K562 (cell line): ENCODE measurements around the gene LLPH. TPM values are rescaled to one million over a fixed set of nuclear protein-coding genes. Genes with fewer than 3 reads are reported as not detected.

Source experiments
- COPS2 ChIP-seq: fragments of 450-650 bp; conservative IDR thresholded peaks from 2 replicates; pipeline ENCODE4 v1.6.1; 2016; ENCODE audit warnings: mild to moderate bottlenecking, moderate library complexity
- CTBP1 ChIP-seq: fragments of 450-650 bp; IDR thresholded peaks from 2 replicates; pipeline ENCODE4 v1.6.1; 2016; ENCODE audit warnings: borderline replicate concordance
- DMBX1 ChIP-seq: fragments of 250-450 bp; sonication (Bioruptor Pico); IDR thresholded peaks from 2 replicates; pipeline ENCODE4 v1.8.0; 2022; ENCODE audit warnings: inconsistent platforms, mild to moderate bottlenecking, moderate library complexity, borderline replicate concordance
- ETV1 ChIP-seq: fragments of 450-650 bp; conservative IDR thresholded peaks from 2 replicates; pipeline ENCODE4 v1.6.1; 2016; ENCODE audit warnings: missing genetic modification characterization, control low read depth, low read depth, missing compliant biosample characterization
- FOXJ3 ChIP-seq: sonication (generic); formaldehyde crosslinking; IDR thresholded peaks from 2 replicates; pipeline ENCODE4 v1.4.0; 2020; ENCODE audit warnings: mild to moderate bottlenecking, missing genetic modification reagents
- NCOA6 ChIP-seq: fragments of 450-650 bp; IDR thresholded peaks from 2 replicates; pipeline ENCODE4 v1.6.1; 2017; ENCODE audit warnings: mild to moderate bottlenecking
- POU5F1 ChIP-seq: fragments of 150-350 bp; IDR thresholded peaks from 2 replicates; pipeline ENCODE4 v1.6.1; 2014; ENCODE audit warnings: borderline replicate concordance, low read length, low read depth, mild to moderate bottlenecking; ENCODE audit not compliant: partially characterized antibody
- RFX1 ChIP-seq: fragments of 450-650 bp; IDR thresholded peaks from 2 replicates; pipeline ENCODE4 v1.6.1; 2016; ENCODE audit warnings: mild to moderate bottlenecking, moderate library complexity
- SRSF3 ChIP-seq: fragments of 200-400 bp; formaldehyde crosslinking; IDR thresholded peaks from 2 replicates; pipeline ENCODE4 v1.6.1; 2016; ENCODE audit warnings: mild to moderate bottlenecking, low read length, moderate library complexity; ENCODE audit not compliant: insufficient read depth
- ZBTB17 ChIP-seq: fragments of 450-650 bp; formaldehyde crosslinking; IDR thresholded peaks from 2 replicates; pipeline ENCODE4 v1.4.0; 2020; ENCODE audit warnings: mild to moderate bottlenecking
- ZNF140 ChIP-seq: fragments of 250-450 bp; sonication (Bioruptor Pico); IDR thresholded peaks from 2 replicates; pipeline ENCODE4 v1.8.0; 2021; ENCODE audit warnings: moderate library complexity, mild to moderate bottlenecking, inconsistent platforms
- ZNF583 ChIP-seq: fragments of 250-450 bp; sonication (Bioruptor Pico); IDR thresholded peaks from 2 replicates; pipeline ENCODE4 v1.4.0; 2020
- ZNF707 ChIP-seq: fragments of 250-450 bp; sonication (Bioruptor Pico); conservative IDR thresholded peaks from 2 replicates; pipeline ENCODE4 v1.8.0; 2022; ENCODE audit warnings: inconsistent platforms, mild to moderate bottlenecking, moderate library complexity
- polyA plus RNA-seq, 8 experiments: library from polyadenylated mRNA; depleted of rRNA in 4 of 8; stranded (reverse) in 5 of 8; unstranded in 3 of 8; fragments of >200 nt; fragmentation: Nextera tagmentation in 2 of 8; fragmentation: Illumina TruSeq in 1 of 8; extraction: Ambion mirVana in 2 of 8; extraction: Trizol in 1 of 8; gene quantifications; 2 replicates each; pipeline versions ENCODE4 v1.2.1 to v1.2.3, GENCODE V29; 2011 to 2014; ENCODE audit warnings: inconsistent platforms in 1 of 8, missing spikeins in 1 of 8
- total RNA-seq, 7 experiments: library from RNA; depleted of rRNA in 6 of 7; stranded (reverse); fragments of >200 nt in 6 of 7; fragmentation: Illumina TruSeq in 2 of 7; extraction: Trizol in 2 of 7; gene quantifications; 2 replicates each; pipeline versions ENCODE4 v1.2.1 to v1.2.3, GENCODE V29; 2011 to 2021; ENCODE audit warnings: low replicate concordance in 1 of 7
- TF ChIP-seq, protein P1 (sequence below): sonication (generic); formaldehyde crosslinking; IDR thresholded peaks from 2 replicates; pipeline ENCODE4 v1.8.0; 2023; ENCODE audit warnings: mild to moderate bottlenecking, missing genetic modification reagents
- TF ChIP-seq, protein P2 (sequence below): fragments of 200-600 bp; sonication (generic); IDR thresholded peaks from one replicate; pipeline ENCODE4 v1.6.1; 2012; ENCODE audit warnings: mild to moderate bottlenecking, low read depth, low read length, inconsistent platforms

Gene LLPH
- total and polyA plus RNA-seq, 9 of the 15 experiments (the other 6 are each of a cell fraction or from before 2014, with no cell fraction given) = 19.1 to 87.3 (median 59.6) TPM

DNA sequence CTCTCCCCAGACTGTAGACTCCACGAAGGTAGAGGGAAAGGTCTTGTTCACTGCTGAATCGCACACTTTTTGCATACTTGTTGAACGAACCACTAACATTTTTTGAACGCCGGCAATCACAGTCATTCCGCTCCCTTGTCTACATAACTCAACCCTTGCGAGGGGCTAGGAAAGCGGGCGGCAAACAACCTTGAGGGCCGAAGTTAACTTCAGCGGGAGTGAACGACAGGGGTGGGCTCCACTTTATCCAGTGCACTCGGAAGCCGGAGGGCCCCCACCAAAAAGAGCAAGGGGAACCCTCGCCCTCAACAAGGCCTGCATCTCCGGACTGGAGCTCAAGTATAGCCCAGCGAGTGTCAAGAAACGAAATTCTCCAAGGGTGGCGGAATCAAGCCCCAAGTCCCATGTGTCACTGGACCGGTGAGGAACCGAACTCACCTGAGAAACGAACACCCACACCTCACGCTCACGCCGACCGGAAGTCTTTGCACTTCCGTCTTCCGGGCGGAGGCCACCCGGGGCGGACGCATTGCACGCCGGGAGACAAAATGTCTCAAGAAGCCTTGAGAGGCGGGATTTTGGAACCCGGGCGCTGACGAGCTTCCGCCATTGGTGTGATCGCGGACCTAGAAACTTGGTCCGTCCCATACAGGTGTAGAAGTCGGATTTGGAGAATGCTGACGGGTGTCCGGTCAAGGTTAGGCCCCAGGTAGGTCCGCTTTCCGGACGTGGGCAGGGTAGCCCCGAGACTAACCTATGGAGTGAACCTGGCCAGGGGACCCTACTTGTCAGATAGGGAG is at the start of gene LLPH (continued):
- TF ChIP-seq, protein P1, sequence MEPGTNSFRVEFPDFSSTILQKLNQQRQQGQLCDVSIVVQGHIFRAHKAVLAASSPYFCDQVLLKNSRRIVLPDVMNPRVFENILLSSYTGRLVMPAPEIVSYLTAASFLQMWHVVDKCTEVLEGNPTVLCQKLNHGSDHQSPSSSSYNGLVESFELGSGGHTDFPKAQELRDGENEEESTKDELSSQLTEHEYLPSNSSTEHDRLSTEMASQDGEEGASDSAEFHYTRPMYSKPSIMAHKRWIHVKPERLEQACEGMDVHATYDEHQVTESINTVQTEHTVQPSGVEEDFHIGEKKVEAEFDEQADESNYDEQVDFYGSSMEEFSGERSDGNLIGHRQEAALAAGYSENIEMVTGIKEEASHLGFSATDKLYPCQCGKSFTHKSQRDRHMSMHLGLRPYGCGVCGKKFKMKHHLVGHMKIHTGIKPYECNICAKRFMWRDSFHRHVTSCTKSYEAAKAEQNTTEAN = no peak
- no peak for TF ChIP-seq SRSF3
- no peak for TF ChIP-seq COPS2
- no peak for TF ChIP-seq POU5F1
- TF ChIP-seq ZNF140 = no peak
- TF ChIP-seq NCOA6 = no peak
- TF ChIP-seq DMBX1 = no peak
- TF ChIP-seq ZNF583 (CRISPR knock-in tag) = no peak
- no peak for TF ChIP-seq FOXJ3 (CRISPR knock-in tag)
- TF ChIP-seq ZNF707 (CRISPR knock-in tag) = no peak
- TF ChIP-seq ZBTB17 (CRISPR knock-in tag) = 0 out of 2 replicates have a peak, but pooled peaks have one; percentile 45
- TF ChIP-seq, protein P2, sequence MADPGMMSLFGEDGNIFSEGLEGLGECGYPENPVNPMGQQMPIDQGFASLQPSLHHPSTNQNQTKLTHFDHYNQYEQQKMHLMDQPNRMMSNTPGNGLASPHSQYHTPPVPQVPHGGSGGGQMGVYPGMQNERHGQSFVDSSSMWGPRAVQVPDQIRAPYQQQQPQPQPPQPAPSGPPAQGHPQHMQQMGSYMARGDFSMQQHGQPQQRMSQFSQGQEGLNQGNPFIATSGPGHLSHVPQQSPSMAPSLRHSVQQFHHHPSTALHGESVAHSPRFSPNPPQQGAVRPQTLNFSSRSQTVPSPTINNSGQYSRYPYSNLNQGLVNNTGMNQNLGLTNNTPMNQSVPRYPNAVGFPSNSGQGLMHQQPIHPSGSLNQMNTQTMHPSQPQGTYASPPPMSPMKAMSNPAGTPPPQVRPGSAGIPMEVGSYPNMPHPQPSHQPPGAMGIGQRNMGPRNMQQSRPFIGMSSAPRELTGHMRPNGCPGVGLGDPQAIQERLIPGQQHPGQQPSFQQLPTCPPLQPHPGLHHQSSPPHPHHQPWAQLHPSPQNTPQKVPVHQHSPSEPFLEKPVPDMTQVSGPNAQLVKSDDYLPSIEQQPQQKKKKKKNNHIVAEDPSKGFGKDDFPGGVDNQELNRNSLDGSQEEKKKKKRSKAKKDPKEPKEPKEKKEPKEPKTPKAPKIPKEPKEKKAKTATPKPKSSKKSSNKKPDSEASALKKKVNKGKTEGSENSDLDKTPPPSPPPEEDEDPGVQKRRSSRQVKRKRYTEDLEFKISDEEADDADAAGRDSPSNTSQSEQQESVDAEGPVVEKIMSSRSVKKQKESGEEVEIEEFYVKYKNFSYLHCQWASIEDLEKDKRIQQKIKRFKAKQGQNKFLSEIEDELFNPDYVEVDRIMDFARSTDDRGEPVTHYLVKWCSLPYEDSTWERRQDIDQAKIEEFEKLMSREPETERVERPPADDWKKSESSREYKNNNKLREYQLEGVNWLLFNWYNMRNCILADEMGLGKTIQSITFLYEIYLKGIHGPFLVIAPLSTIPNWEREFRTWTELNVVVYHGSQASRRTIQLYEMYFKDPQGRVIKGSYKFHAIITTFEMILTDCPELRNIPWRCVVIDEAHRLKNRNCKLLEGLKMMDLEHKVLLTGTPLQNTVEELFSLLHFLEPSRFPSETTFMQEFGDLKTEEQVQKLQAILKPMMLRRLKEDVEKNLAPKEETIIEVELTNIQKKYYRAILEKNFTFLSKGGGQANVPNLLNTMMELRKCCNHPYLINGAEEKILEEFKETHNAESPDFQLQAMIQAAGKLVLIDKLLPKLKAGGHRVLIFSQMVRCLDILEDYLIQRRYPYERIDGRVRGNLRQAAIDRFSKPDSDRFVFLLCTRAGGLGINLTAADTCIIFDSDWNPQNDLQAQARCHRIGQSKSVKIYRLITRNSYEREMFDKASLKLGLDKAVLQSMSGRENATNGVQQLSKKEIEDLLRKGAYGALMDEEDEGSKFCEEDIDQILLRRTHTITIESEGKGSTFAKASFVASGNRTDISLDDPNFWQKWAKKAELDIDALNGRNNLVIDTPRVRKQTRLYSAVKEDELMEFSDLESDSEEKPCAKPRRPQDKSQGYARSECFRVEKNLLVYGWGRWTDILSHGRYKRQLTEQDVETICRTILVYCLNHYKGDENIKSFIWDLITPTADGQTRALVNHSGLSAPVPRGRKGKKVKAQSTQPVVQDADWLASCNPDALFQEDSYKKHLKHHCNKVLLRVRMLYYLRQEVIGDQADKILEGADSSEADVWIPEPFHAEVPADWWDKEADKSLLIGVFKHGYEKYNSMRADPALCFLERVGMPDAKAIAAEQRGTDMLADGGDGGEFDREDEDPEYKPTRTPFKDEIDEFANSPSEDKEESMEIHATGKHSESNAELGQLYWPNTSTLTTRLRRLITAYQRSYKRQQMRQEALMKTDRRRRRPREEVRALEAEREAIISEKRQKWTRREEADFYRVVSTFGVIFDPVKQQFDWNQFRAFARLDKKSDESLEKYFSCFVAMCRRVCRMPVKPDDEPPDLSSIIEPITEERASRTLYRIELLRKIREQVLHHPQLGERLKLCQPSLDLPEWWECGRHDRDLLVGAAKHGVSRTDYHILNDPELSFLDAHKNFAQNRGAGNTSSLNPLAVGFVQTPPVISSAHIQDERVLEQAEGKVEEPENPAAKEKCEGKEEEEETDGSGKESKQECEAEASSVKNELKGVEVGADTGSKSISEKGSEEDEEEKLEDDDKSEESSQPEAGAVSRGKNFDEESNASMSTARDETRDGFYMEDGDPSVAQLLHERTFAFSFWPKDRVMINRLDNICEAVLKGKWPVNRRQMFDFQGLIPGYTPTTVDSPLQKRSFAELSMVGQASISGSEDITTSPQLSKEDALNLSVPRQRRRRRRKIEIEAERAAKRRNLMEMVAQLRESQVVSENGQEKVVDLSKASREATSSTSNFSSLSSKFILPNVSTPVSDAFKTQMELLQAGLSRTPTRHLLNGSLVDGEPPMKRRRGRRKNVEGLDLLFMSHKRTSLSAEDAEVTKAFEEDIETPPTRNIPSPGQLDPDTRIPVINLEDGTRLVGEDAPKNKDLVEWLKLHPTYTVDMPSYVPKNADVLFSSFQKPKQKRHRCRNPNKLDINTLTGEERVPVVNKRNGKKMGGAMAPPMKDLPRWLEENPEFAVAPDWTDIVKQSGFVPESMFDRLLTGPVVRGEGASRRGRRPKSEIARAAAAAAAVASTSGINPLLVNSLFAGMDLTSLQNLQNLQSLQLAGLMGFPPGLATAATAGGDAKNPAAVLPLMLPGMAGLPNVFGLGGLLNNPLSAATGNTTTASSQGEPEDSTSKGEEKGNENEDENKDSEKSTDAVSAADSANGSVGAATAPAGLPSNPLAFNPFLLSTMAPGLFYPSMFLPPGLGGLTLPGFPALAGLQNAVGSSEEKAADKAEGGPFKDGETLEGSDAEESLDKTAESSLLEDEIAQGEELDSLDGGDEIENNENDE = no peak
- no peak for TF ChIP-seq RFX1
- peak; percentile 84 for TF ChIP-seq ETV1 (tag)
- no peak; the same call in 1 of the 2 replicates for TF ChIP-seq CTBP1
